Hepatocyte (in vitro differentiated cells): ENCODE data around the gene RCC2. TPM values are rescaled to one million over a fixed set of nuclear protein-coding genes. Genes with fewer than 3 reads are reported as not detected.
"Not testable (repeated sequence)": the region's sequence is repeated elsewhere in the genome, so short reads cannot be mapped to it uniquely, and the experiment has no call there.

Experiments used
- DNase-seq: peaks from one replicate; pipeline ENCODE4 v3.0.0-alpha.2; 2016; ENCODE audit warnings: low spot score
- H2AFZ ChIP-seq: fragments of 200-600 bp; sonication (generic); 2 replicates; pipeline ENCODE4 v1.6.0; 2016; ENCODE audit warnings: antibody characterized with exemption, mild to moderate bottlenecking
- H3K27ac ChIP-seq: fragments of 200-600 bp; sonication (generic); 2 replicates; pipeline ENCODE4 v1.5.1; 2016; ENCODE audit warnings: mild to moderate bottlenecking
- H3K27me3 ChIP-seq: fragments of 200-600 bp; sonication (generic); 2 replicates; pipeline ENCODE4 v1.6.1; 2016
- H3K36me3 ChIP-seq: fragments of 200-600 bp; sonication (generic); replicated peaks from 2 replicates; pipeline ENCODE4 v1.5.1; 2016; ENCODE audit warnings: low read depth; ENCODE audit not compliant: insufficient read depth
- H3K4me1 ChIP-seq: fragments of 200-600 bp; sonication (generic); 2 replicates; pipeline ENCODE4 v1.5.1; 2016; ENCODE audit warnings: mild to moderate bottlenecking, moderate library complexity; ENCODE audit not compliant: insufficient read depth
- H3K4me2 ChIP-seq: fragments of 200-600 bp; sonication (generic); 2 replicates; pipeline ENCODE4 v1.6.0; 2016
- H3K4me3 ChIP-seq: fragments of 200-600 bp; sonication (generic); 2 replicates; pipeline ENCODE4 v1.5.1; 2016; ENCODE audit warnings: mild to moderate bottlenecking
- H3K79me2 ChIP-seq: fragments of 200-600 bp; sonication (generic); 2 replicates; pipeline ENCODE4 v1.6.0; 2017; ENCODE audit warnings: mild to moderate bottlenecking
- H3K9me2 ChIP-seq: fragments of 200-600 bp; sonication (generic); replicated peaks from 2 replicates; pipeline ENCODE4 v1.6.0; 2017; ENCODE audit warnings: mild to moderate bottlenecking; ENCODE audit not compliant: insufficient read depth
- H3K9me3 ChIP-seq: fragments of 200-600 bp; sonication (generic); 2 replicates; pipeline ENCODE4 v1.5.1; 2016; ENCODE audit warnings: low read depth, mild to moderate bottlenecking
- H4K20me1 ChIP-seq: fragments of 200-600 bp; sonication (generic); 2 replicates; pipeline ENCODE4 v1.6.0; 2016; ENCODE audit warnings: mild to moderate bottlenecking; ENCODE audit not compliant: insufficient read depth, poor library complexity, severe bottlenecking
- EZH2 ChIP-seq: fragments of 200-600 bp; sonication (generic); IDR thresholded peaks from 2 replicates; pipeline ENCODE4 v1.6.1; 2016; ENCODE audit warnings: antibody characterized with exemption, mild to moderate bottlenecking, borderline replicate concordance
- EZH2phosphoT487 ChIP-seq: fragments of 200-600 bp; sonication (generic); IDR thresholded peaks from one replicate; pipeline ENCODE4 v1.6.1; 2018; ENCODE audit warnings: antibody characterized with exemption, mild to moderate bottlenecking, low read depth, moderate library complexity; ENCODE audit not compliant: unreplicated experiment, severe bottlenecking
- WGBS: methylation state at CpG from one replicate; pipeline ENCODE4 v1.1.6; 2016; ENCODE audit warnings: low lambda C conversion rate; ENCODE audit errors: missing lambda C conversion rate; 5-methylcytosine and 5-hydroxymethylcytosine counted together
- polyA plus RNA-seq: library from polyadenylated mRNA; unstranded; fragments of >200 nt; fragmentation: Nextera tagmentation; extraction: Ambion mirVana; gene quantifications from 2 replicates; pipeline ENCODE4 v1.2.1, GENCODE V29; 2016
- total RNA-seq: library from RNA; depleted of rRNA; stranded (reverse); fragments of >200 nt; gene quantifications from 2 replicates; pipeline ENCODE4 v1.2.3, GENCODE V29; 2014
- TF ChIP-seq, protein P1 (sequence below): fragments of 200-600 bp; sonication (generic); IDR thresholded peaks from 2 replicates; pipeline ENCODE4 v1.5.1; 2016; ENCODE audit warnings: antibody characterized with exemption, mild to moderate bottlenecking; ENCODE audit not compliant: poor library complexity

Gene RCC2
- total and polyA plus RNA-seq, 2 experiments from 2014 or later: 22.5 to 56.9 TPM

GRCh38 chr1:17416389-17416788, 23.1 kb downstream of the RCC2 start:
- H3K36me3 ChIP-seq: no peaks in the 10 kb centered on the region

DNA sequence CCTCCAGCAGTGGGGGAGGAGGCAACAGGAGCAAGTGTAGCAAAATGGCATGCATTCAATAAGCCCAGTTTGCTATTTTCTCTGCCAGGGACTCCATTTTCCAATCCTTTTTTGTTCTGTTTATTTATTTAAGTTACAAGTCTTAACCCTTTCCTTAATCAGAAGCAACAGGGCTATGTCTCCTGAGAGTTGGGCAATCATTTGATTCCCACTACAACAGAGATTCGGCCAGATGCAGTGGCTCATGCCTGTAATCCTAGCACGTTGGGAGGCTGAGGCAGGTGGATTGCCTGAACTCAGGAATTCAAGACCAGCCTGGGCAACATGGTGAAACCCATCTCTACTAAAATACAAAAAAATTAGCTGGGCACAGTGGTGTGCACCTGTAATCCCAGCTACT, 25.5 kb downstream of the RCC2 start:
- Histone ChIP-seq H3K9me3 (no peaks in the 10 kb centered on the region), H3K4me1 (no peaks in the 10 kb centered on the region), H3K27me3 (no peaks in the 10 kb centered on the region), H3K27ac (no peak overlapping the region), H3K79me2 (no peaks in the 10 kb centered on the region), H3K4me2 (no peak overlapping the region), H2AFZ (no peak overlapping the region), H3K36me3 (no peaks in the 10 kb centered on the region), H4K20me1 (no peaks in the 10 kb centered on the region), H3K9me2 (no peaks in the 10 kb centered on the region), H3K4me3 (no peak overlapping the region)
- WGBS: 89% methylated on average over 2 of the region's 2 CpGs
- DNase-seq: no peak
- TF ChIP-seq, protein P1, sequence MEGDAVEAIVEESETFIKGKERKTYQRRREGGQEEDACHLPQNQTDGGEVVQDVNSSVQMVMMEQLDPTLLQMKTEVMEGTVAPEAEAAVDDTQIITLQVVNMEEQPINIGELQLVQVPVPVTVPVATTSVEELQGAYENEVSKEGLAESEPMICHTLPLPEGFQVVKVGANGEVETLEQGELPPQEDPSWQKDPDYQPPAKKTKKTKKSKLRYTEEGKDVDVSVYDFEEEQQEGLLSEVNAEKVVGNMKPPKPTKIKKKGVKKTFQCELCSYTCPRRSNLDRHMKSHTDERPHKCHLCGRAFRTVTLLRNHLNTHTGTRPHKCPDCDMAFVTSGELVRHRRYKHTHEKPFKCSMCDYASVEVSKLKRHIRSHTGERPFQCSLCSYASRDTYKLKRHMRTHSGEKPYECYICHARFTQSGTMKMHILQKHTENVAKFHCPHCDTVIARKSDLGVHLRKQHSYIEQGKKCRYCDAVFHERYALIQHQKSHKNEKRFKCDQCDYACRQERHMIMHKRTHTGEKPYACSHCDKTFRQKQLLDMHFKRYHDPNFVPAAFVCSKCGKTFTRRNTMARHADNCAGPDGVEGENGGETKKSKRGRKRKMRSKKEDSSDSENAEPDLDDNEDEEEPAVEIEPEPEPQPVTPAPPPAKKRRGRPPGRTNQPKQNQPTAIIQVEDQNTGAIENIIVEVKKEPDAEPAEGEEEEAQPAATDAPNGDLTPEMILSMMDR: no peak
- TF ChIP-seq EZH2 (no peak), EZH2phosphoT487 (no peak)

More at GRCh38 chr1:17416389-17416788, 23.1 kb downstream of the RCC2 start:
- TF ChIP-seq EZH2phosphoT487: no peak
- peaks cover 3% of the 10 kb centered on the region for H3K79me2 ChIP-seq
- H3K4me2 ChIP-seq: no peak overlapping the region
- no peak overlapping the region for H3K27ac ChIP-seq
- H3K27me3 ChIP-seq: no peaks in the 10 kb centered on the region
- H3K4me1 ChIP-seq: no peaks in the 10 kb centered on the region
- H3K4me3 ChIP-seq: no peak overlapping the region
- no peaks in the 10 kb centered on the region for H3K9me2 ChIP-seq
- H3K9me3 ChIP-seq: no peaks in the 10 kb centered on the region
- H4K20me1 ChIP-seq: no peaks in the 10 kb centered on the region
- 99% methylated on average over 20 of the region's 20 CpGs for WGBS
- no peak for DNase-seq
- no peak overlapping the region for H2AFZ ChIP-seq

- no peaks in the 10 kb centered on the region for H3K9me2 ChIP-seq
- no peaks in the 10 kb centered on the region for H3K9me3 ChIP-seq
- no peaks in the 10 kb centered on the region for H3K27me3 ChIP-seq
- H3K79me2 ChIP-seq: no peaks in the 10 kb centered on the region
- H3K4me1 ChIP-seq: no peaks in the 10 kb centered on the region
- H4K20me1 ChIP-seq: no peaks in the 10 kb centered on the region
- H3K4me2 ChIP-seq: no peak overlapping the region
- H3K36me3 ChIP-seq: no peaks in the 10 kb centered on the region
- no peak overlapping the region for H2AFZ ChIP-seq
- no peak overlapping the region for H3K4me3 ChIP-seq
- no peak overlapping the region for H3K27ac ChIP-seq
- peak; percentile 27 for DNase-seq
- WGBS: 79% methylated on average over 16 of the region's 16 CpGs
- TF ChIP-seq EZH2phosphoT487 (no peak), EZH2 (no peak)
- TF ChIP-seq, protein P1: no peak
Measured at GRCh38 chr1:17412093-17412870, 27.2 kb downstream of the RCC2 start.

GRCh38 chr1:17409391-17409811, 30.1 kb downstream of the RCC2 start:
- Histone ChIP-seq H3K79me2 (no peaks in the 10 kb centered on the region), H3K9me2 (no peaks in the 10 kb centered on the region), H3K4me1 (no peaks in the 10 kb centered on the region), H3K36me3 (no peaks in the 10 kb centered on the region), H3K4me2 (no peak overlapping the region), H3K27me3 (no peaks in the 10 kb centered on the region), H3K4me3 (no peak overlapping the region), H2AFZ (no peak overlapping the region), H3K27ac (no peak overlapping the region), H3K9me3 (no peaks in the 10 kb centered on the region), H4K20me1 (no peaks in the 10 kb centered on the region)
- no peak for DNase-seq
- TF ChIP-seq, protein P1: no peak
- TF ChIP-seq EZH2: no peak
- TF ChIP-seq EZH2phosphoT487: no peak
- 97% methylated on average over 10 of the region's 10 CpGs for WGBS

DNA sequence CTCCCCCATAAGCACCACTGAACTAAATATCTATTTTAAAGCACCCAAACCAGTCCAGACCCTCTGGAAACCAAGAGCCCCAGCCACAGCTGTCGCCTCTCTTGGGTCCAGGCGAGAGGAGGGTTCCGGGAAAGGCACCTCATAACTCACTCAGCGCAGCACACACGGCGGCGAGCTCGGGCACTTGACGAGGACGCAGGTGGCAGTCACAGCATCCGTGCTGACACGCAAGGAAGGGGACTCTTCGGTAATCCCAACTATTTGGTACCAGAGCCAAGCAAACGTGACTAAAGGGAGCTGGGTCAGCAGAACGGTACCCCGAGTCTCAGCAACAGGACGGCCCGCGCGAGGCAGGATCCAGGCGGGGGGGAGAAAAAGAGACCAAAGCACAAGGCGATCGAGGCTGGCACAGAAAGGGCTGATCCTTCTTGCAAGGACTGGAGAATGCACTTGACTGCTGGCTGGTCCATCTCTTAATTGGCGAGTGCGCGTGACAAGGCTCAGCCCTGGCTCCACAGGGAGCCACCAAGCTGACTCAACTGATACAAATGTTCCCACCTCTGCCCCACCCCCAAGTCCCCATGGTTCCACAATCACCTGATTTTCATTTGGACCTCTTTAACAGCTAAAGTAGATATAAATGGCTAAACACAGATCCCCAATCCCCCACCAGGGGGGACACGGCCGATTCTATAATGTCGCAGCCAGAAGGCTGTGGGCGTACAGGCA, 31.5 kb downstream of the RCC2 start:
- H2AFZ ChIP-seq: not testable (repeated sequence)

More for the DNA sequence above, 31.5 kb downstream of the RCC2 start:
- H4K20me1 ChIP-seq, H3K9me2 ChIP-seq, H3K4me2 ChIP-seq, H3K4me1 ChIP-seq, H3K79me2 ChIP-seq, H3K36me3 ChIP-seq, H3K27ac ChIP-seq, H3K27me3 ChIP-seq, H3K4me3 ChIP-seq, H3K9me3 ChIP-seq, DNase-seq: not testable (repeated sequence)
- WGBS: 97% methylated on average over 28 of the region's 30 CpGs
